Measurements from ENCODE around the gene IRS1. TPM values are rescaled to one million over a fixed set of nuclear protein-coding genes. Genes with fewer than 3 reads are reported as not detected.

The IRS1 gene
- total RNA-seq, 4 donors from 2014 or later = 18.4 to 40.7 (median 28.1) TPM

GRCh38 chr2:226684563-226684959 lies 115.1 kb downstream of the IRS1 start:
- no peak overlapping the region for H3K4me3 ChIP-seq
- no peaks in the 10 kb centered on the region for H3K27me3 ChIP-seq
- H3K27ac ChIP-seq = no peak overlapping the region
- TF ChIP-seq EP300 (IDR thresholded peaks at IDR 0.05) = no peak
- no peak for TF ChIP-seq POLR2AphosphoS5 (IDR thresholded peaks at IDR 0.05)
- TF ChIP-seq POLR2A (IDR thresholded peaks at IDR 0.05) = no peak
- TF ChIP-seq CTCF (IDR thresholded peaks at IDR 0.05) = no peak
- 83% methylated on average over 4 of the region's 4 CpGs for WGBS
- H3K36me3 ChIP-seq = no peaks in the 10 kb centered on the region
- H3K4me1 ChIP-seq = peaks cover 13% of the 10 kb centered on the region
- H3K9me3 ChIP-seq = no peaks in the 10 kb centered on the region
- DNase-seq (ENCODE audit: low spot score in 2 of 2) = no peak

DNA sequence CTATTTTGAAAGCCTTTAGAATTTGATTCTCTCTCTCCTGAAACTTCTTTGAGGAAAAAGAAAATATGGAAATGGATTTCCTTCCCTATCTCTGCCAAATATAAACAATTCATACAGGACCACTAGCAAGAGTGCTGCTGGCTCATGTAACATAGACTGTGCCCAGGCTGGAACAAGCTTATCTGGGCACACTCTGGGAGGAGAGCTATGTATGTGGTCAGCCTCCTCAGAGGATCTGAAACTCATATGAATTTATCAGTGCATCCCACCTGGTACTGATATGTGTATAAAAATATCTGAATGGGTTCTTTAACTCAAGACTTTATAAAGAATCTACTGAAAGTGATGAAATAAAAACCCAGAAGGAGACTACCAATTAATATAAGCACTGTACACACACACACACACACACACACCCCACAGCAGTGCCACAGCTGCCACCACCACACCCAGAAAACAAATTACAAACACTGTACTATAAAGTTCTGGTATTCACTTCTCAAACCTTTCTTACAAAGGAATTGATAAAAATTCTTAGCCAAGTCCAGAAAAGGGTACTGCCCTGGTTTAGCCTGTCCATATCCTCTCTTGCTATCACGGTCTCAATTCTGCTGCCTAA lies 115.6 kb downstream of the IRS1 start:
- TF ChIP-seq POLR2A (IDR thresholded peaks at IDR 0.05) (no peak), CTCF (IDR thresholded peaks at IDR 0.05) (no peak)
- Histone ChIP-seq H3K27ac (no peak overlapping the region), H3K4me3 (no peak overlapping the region), H3K9me3 (no peaks in the 10 kb centered on the region), H3K36me3 (no peaks in the 10 kb centered on the region), H3K4me1 (peaks cover 13% of the 10 kb centered on the region), H3K27me3 (no peaks in the 10 kb centered on the region)
- no peak for DNase-seq (ENCODE audit: low spot score in 2 of 2)
- WGBS = 91% methylated on average over 1 of the region's 1 CpG

GRCh38 chr2:226683196-226683595 lies 116.4 kb downstream of the IRS1 start:
- H3K4me1 ChIP-seq = peaks cover 13% of the 10 kb centered on the region
- no peaks in the 10 kb centered on the region for H3K9me3 ChIP-seq
- no peak for DNase-seq (ENCODE audit: low spot score in 2 of 2)
- TF ChIP-seq POLR2A (IDR thresholded peaks at IDR 0.05) (no peak), POLR2AphosphoS5 (IDR thresholded peaks at IDR 0.05) (no peak), CTCF (IDR thresholded peaks at IDR 0.05) (no peak), EP300 (IDR thresholded peaks at IDR 0.05) (no peak)
- no peak overlapping the region for H3K4me3 ChIP-seq
- no peak overlapping the region for H3K27ac ChIP-seq
- no peaks in the 10 kb centered on the region for H3K27me3 ChIP-seq
- H3K36me3 ChIP-seq = no peaks in the 10 kb centered on the region
- WGBS = 33% methylated on average over 2 of the region's 2 CpGs

Other genes with a start within 250 kb of the IRS1 start
- 10 to 100 TPM; 14.0 to 41.8 (median 20.7) TPM for gene RHBDD1, start 36.2 kb upstream of the IRS1 start, total RNA-seq